SK-N-MC (cell line): ENCODE results near the gene TPSB2.

Source experiments
- EZH2 ChIP-seq: fragments of 200-600 bp; sonication (generic); IDR thresholded peaks from one replicate; pipeline ENCODE4 v1.6.1; 2017; ENCODE audit warnings: antibody characterized with exemption
- FOXP2 ChIP-seq: optimal IDR thresholded peaks from 2 replicates; pipeline ENCODE3; 2011; ENCODE audit warnings: mild to moderate bottlenecking, moderate library complexity; ENCODE audit not compliant: insufficient read depth; ENCODE audit errors: extremely low read length, control extremely low read depth
- POLR2AphosphoS5 ChIP-seq: IDR thresholded peaks from 2 replicates; pipeline ENCODE4 v1.6.1; 2012; ENCODE audit warnings: mild to moderate bottlenecking, low read depth, low read length, borderline replicate concordance

DNA sequence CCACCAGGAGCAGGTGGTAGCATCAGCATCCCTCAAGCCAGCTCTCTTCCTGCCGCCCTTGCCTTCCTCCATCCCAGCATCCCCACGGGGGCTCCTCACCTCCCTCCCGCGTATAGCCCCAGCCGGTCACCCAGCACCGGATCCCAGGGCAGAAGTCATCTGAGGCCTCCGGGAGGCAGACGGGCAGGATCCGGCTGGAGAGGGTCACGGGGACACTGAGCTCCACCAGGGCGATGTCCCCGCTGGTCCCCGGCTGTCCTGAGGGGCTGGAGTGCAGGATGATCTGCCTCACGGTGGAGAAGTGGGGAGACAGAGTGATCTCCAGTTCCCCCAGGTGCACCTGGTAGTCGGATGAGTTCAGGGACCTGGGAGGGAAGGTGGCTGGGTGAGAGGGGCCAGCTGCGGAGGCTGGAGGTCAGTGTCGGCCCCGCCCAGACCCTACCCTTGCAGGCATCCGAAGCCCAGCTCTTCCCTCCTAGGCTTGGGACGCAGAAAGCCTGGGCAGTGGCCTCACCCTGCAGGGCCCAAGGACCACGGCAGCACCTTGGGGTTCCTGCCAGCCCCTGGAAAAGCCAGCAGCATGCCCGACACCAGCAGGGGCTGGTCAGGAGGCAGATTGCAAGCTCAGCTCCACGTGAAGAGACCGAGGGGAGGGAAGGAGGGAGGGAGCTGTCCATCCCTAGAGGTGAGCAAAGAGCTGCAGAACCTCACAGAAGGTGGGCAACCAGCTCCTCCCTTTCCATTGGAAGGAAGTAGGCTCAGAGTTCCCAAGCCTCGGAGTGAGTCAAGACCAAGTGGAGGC, 7.2 kb downstream of the TPSB2 start:
- no peak for TF ChIP-seq POLR2AphosphoS5
- no peak for TF ChIP-seq EZH2
- no peak for TF ChIP-seq FOXP2
